ENCODE results near the gene RPRD1A.

DNA sequence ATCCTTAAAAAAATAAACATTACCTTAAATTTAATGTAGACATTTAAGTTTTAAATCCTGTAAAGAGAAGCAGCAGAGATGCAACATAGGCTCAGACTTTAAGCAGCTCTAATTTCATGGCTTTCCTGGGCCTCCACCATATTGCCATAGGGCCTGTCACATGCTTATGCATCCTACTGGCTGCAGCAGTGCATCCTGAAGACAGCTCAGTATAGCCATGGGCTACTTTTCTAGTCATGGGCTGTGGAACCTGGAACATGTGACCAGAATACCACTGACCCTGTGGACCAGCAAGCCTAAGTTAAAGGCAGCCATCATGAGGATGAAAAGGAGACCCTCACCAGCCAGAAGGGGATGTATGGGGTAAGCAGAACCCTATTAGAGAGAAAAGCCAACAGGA is 84.2 kb downstream of the RPRD1A start:
- TF ChIP-seq EZH2 (IDR thresholded peaks at IDR 0.05; ENCODE audit: borderline replicate concordance) (no peak), CTCF (IDR thresholded peaks at IDR 0.05; ENCODE audit: poor library complexity) (no peak)

Data from hepatocyte (in vitro differentiated cells).